ENCODE data around the gene NECTIN2. TPM values are rescaled to one million over a fixed set of nuclear protein-coding genes. Genes with fewer than 3 reads are reported as not detected.

NECTIN2 gene
- total and polyA plus RNA-seq, 2 donors from 2014 or later: 110 to 111 TPM

DNA sequence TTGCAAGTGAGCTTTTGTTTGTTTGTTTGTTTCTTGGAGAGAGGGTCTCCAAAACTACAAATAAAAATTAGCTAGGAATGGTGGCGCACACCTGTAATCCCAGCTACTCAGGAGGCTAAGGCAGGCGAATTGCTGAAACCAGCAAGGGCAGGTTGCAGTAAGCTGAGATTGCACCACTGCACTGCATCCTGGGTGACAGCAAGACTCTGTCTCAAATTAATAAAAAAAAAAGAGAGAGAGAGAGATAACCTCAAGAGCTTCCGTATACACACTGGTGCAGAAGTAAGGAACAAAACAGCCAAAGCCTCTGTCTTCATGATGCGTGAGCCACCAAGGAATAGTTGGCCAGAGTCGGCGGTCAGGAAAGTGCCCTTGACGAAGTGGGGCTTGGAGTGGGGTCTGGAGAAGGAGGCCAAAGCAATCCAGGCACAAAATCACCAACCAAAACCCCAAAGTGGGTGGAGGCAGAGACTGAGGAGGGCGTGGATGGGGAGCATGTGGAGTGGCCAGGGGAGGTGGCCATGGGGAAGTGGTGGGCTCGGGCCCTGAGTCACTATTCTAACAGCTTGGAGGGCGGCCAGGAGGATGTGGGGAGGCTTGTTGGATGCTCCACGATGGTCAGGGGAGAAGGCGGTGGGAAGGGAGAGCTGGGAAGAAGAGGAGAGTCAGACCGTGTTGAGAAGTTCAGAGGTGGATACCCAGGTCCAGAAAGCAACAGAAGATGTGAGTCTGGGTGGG, 23.8 kb downstream of the NECTIN2 start:
- intact Hi-C loops (cut with DNase I): no loop called here
- Histone ChIP-seq H3K27ac (ENCODE audit: low read depth in 2 of 2, low read length in 2 of 2) (no peak overlapping the region), H3K27me3 (ENCODE audit: control insufficient read depth, insufficient read depth, low read length) (no peaks in the 10 kb centered on the region), H3K4me3 (ENCODE audit: low read length in 3 of 3) (no peak overlapping the region), H3K4me1 (ENCODE audit: control insufficient read depth in 2 of 3, insufficient read depth in 2 of 3, low read depth in 1 of 3, low read length in 3 of 3) (no peaks in the 10 kb centered on the region), H3K36me3 (ENCODE audit: control insufficient read depth in 2 of 3, insufficient read depth in 3 of 3, low read length in 3 of 3) (peaks cover 9 to 36% (median 31%) of the 10 kb centered on the region in 3 donors), H3K9me3 (ENCODE audit: control insufficient read depth in 2 of 3, insufficient read depth in 1 of 3, low read length in 3 of 3) (no peaks in the 10 kb centered on the region), H3K9ac (ENCODE audit: low read length in 3 of 3) (no peak overlapping the region)
- DNase-seq (no peak), FAIRE-seq (no peak)
- TF ChIP-seq, protein P1, sequence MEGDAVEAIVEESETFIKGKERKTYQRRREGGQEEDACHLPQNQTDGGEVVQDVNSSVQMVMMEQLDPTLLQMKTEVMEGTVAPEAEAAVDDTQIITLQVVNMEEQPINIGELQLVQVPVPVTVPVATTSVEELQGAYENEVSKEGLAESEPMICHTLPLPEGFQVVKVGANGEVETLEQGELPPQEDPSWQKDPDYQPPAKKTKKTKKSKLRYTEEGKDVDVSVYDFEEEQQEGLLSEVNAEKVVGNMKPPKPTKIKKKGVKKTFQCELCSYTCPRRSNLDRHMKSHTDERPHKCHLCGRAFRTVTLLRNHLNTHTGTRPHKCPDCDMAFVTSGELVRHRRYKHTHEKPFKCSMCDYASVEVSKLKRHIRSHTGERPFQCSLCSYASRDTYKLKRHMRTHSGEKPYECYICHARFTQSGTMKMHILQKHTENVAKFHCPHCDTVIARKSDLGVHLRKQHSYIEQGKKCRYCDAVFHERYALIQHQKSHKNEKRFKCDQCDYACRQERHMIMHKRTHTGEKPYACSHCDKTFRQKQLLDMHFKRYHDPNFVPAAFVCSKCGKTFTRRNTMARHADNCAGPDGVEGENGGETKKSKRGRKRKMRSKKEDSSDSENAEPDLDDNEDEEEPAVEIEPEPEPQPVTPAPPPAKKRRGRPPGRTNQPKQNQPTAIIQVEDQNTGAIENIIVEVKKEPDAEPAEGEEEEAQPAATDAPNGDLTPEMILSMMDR (IDR thresholded peaks at IDR 0.05; ENCODE audit: borderline replicate concordance, extremely low read depth, insufficient read depth): no peak

DNA sequence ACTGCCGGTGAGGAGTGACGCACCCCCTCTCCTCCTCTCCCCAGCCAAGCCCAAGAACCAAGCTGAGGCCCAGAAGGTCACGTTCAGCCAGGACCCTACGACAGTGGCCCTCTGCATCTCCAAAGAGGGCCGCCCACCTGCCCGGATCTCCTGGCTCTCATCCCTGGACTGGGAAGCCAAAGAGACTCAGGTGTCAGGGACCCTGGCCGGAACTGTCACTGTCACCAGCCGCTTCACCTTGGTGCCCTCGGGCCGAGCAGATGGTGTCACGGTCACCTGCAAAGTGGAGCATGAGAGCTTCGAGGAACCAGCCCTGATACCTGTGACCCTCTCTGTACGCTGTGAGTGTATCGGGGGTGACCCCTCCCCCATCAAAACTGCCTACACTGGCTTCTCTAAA, 25.7 kb downstream of the NECTIN2 start:
- TF ChIP-seq, protein P1 (IDR thresholded peaks at IDR 0.05; ENCODE audit: borderline replicate concordance, extremely low read depth, insufficient read depth): no peak
- Histone ChIP-seq H3K9ac (ENCODE audit: low read length in 3 of 3) (no peak overlapping the region), H3K27ac (ENCODE audit: low read depth in 2 of 2, low read length in 2 of 2) (no peak overlapping the region), H3K36me3 (ENCODE audit: control insufficient read depth in 2 of 3, insufficient read depth in 3 of 3, low read length in 3 of 3) (peaks cover 13 to 45% (median 43%) of the 10 kb centered on the region in 3 donors), H3K9me3 (ENCODE audit: control insufficient read depth in 2 of 3, insufficient read depth in 1 of 3, low read length in 3 of 3) (no peaks in the 10 kb centered on the region), H3K4me1 (ENCODE audit: control insufficient read depth in 2 of 3, insufficient read depth in 2 of 3, low read depth in 1 of 3, low read length in 3 of 3) (no peaks in the 10 kb centered on the region), H3K27me3 (ENCODE audit: control insufficient read depth, insufficient read depth, low read length) (no peaks in the 10 kb centered on the region), H3K4me3 (ENCODE audit: low read length in 3 of 3) (no peak overlapping the region)
- intact Hi-C loops (cut with DNase I): no loop called here
- FAIRE-seq: no peak
- no peak for DNase-seq

DNA sequence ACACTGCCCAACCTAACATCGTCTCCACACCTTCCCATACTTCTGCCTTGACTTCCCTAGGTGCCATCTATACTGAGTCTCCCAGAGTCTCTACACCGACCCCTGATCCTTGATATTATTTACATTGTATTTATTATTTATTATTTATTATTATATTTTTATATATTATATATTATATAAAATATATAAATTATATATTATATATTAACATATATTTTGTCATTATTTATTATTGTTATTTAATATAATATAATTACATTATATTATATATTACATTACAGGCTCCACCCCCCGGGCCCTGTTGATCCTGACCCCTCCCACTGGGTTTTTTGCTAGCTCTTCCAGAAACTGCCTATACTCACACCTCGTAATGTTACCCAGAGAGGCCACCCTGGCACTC, 26.6 kb downstream of the NECTIN2 start:
- TF ChIP-seq, protein P1 (IDR thresholded peaks at IDR 0.05; ENCODE audit: borderline replicate concordance, extremely low read depth, insufficient read depth): no peak
- DNase-seq (no peak), FAIRE-seq (no peak)

More for the DNA sequence above, 26.6 kb downstream of the NECTIN2 start:
- Histone ChIP-seq H3K9me3 (ENCODE audit: control insufficient read depth in 2 of 3, insufficient read depth in 1 of 3, low read length in 3 of 3) (no peaks in the 10 kb centered on the region), H3K36me3 (ENCODE audit: control insufficient read depth in 2 of 3, insufficient read depth in 3 of 3, low read length in 3 of 3) (peaks cover 13 to 48% (median 40%) of the 10 kb centered on the region in 3 donors), H3K27ac (ENCODE audit: low read depth in 2 of 2, low read length in 2 of 2) (no peak overlapping the region), H3K4me3 (ENCODE audit: low read length in 3 of 3) (no peak overlapping the region), H3K27me3 (ENCODE audit: control insufficient read depth, insufficient read depth, low read length) (no peaks in the 10 kb centered on the region), H3K9ac (ENCODE audit: low read length in 3 of 3) (no peak overlapping the region), H3K4me1 (ENCODE audit: control insufficient read depth in 2 of 3, insufficient read depth in 2 of 3, low read depth in 1 of 3, low read length in 3 of 3) (no peaks in the 10 kb centered on the region)
- intact Hi-C loops (cut with DNase I): no loop called here

Data from kidney (tissue), 14 donors.